HL-60 (cell line): Measurements from ENCODE around the gene PTPRJ.

Experiments
- DNase-seq, 2 experiments: peaks; one replicate each; pipeline ENCODE4 v3.0.0-alpha.2; 2010 to 2020; ENCODE audit warnings: low read depth in 1 of 2, low spot score in 1 of 2
- H3K27ac ChIP-seq: fragments of 250-450 bp; sonication (Bioruptor Pico); replicated peaks from 2 replicates; pipeline ENCODE4 v1.5.1; 2020; ENCODE audit warnings: mild to moderate bottlenecking, moderate library complexity
- H3K27me3 ChIP-seq: fragments of 250-450 bp; sonication (Bioruptor Pico); 2 replicates; pipeline ENCODE4 v1.5.1; 2021; ENCODE audit warnings: mild to moderate bottlenecking, moderate library complexity; ENCODE audit not compliant: insufficient read depth, poor library complexity, severe bottlenecking
- H3K4me3 ChIP-seq: replicated peaks from 2 replicates; pipeline ENCODE4 v1.5.1; 2011; ENCODE audit warnings: mild to moderate bottlenecking, control low read depth, low read length; ENCODE audit not compliant: insufficient read depth
- CTCF ChIP-seq: IDR thresholded peaks from one replicate; pipeline ENCODE4 v1.5.1; 2011; ENCODE audit warnings: low read length, control low read depth, inconsistent platforms; ENCODE audit not compliant: insufficient read depth
- GABPA ChIP-seq: IDR thresholded peaks from 2 replicates; pipeline ENCODE4 v1.6.1; 2012; ENCODE audit warnings: low read depth
- POLR2AphosphoS5 ChIP-seq: IDR thresholded peaks from 2 replicates; pipeline ENCODE4 v1.6.1; 2012; ENCODE audit warnings: low read depth
- REST ChIP-seq: IDR thresholded peaks from 2 replicates; pipeline ENCODE4 v1.6.1; 2012; ENCODE audit warnings: low read depth; ENCODE audit not compliant: insufficient replicate concordance
- SPI1 ChIP-seq: IDR thresholded peaks from 2 replicates; pipeline ENCODE4 v1.6.1; 2012; ENCODE audit warnings: low read depth, mild to moderate bottlenecking, borderline replicate concordance

The PTPRJ gene

GRCh38 chr11:48177661-48178060 lies 197.3 kb downstream of the PTPRJ start:
- Histone ChIP-seq H3K4me3 (no peak overlapping the region), H3K27me3 (no peaks in the 10 kb centered on the region), H3K27ac (no peak overlapping the region)
- TF ChIP-seq GABPA (no peak), SPI1 (no peak), POLR2AphosphoS5 (no peak), CTCF (no peak), REST (no peak)
- DNase-seq, result no peak

- no peak overlapping the region for H3K27ac ChIP-seq
- DNase-seq, result no peak
- no peak for TF ChIP-seq POLR2AphosphoS5
- TF ChIP-seq REST, result no peak
- no peak for TF ChIP-seq SPI1
- TF ChIP-seq GABPA, result no peak
- no peak for TF ChIP-seq CTCF
- H3K4me3 ChIP-seq, result no peak overlapping the region
- H3K27me3 ChIP-seq, result no peaks in the 10 kb centered on the region
Observed at GRCh38 chr11:48180627-48181026, 200.3 kb downstream of the PTPRJ start.

- H3K27me3 ChIP-seq, result no peaks in the 10 kb centered on the region
- H3K27ac ChIP-seq, result no peak overlapping the region
- DNase-seq, result no peak
- H3K4me3 ChIP-seq, result no peak overlapping the region
- TF ChIP-seq POLR2AphosphoS5, result no peak
- no peak for TF ChIP-seq REST
- TF ChIP-seq SPI1, result no peak
- no peak for TF ChIP-seq GABPA
- no peak for TF ChIP-seq CTCF
Observed at GRCh38 chr11:48182860-48183526, 202.6 kb downstream of the PTPRJ start.
